Suprapubic skin (tissue), 4 donors: ENCODE results near the gene SHISA8. TPM values are rescaled to one million over a fixed set of nuclear protein-coding genes. Genes with fewer than 3 reads are reported as not detected.

Experiments used
- DNase-seq, 2 donors: peaks; one replicate each; pipeline ENCODE4 v3.0.0-alpha.2; 2019; ENCODE audit warnings: low spot score in 2 of 2
- H3K27ac ChIP-seq: fragments of 200-600 bp; sonication (generic); one replicate; pipeline ENCODE4 v1.5.1; 2019
- H3K27me3 ChIP-seq: fragments of 200-600 bp; sonication (generic); one replicate; pipeline ENCODE4 v1.5.1; 2019
- H3K36me3 ChIP-seq: fragments of 200-600 bp; sonication (generic); one replicate; pipeline ENCODE4 v1.5.1; 2019
- H3K4me1 ChIP-seq: fragments of 200-600 bp; sonication (generic); one replicate; pipeline ENCODE4 v1.5.1; 2019
- H3K4me3 ChIP-seq: fragments of 200-600 bp; sonication (generic); one replicate; pipeline ENCODE4 v1.5.1; 2019; ENCODE audit warnings: mild to moderate bottlenecking
- H3K9me3 ChIP-seq: fragments of 200-600 bp; sonication (generic); one replicate; pipeline ENCODE4 v1.5.1; 2019
- CTCF ChIP-seq, 2 donors: fragments of 200-600 bp in 1 of 2; fragments of 450-650 bp in 1 of 2; sonication (generic) in 1 of 2; IDR thresholded peaks; one replicate each; pipeline ENCODE4 v1.5.1; 2016 to 2019; ENCODE audit warnings: antibody characterized with exemption in 2 of 2, mild to moderate bottlenecking in 1 of 2, moderate library complexity in 1 of 2
- EP300 ChIP-seq: sonication (generic); formaldehyde crosslinking; IDR thresholded peaks from one replicate; pipeline ENCODE4 v1.6.1; 2017; ENCODE audit warnings: antibody characterized with exemption
- POLR2A ChIP-seq, 2 donors: fragments of 450-650 bp; IDR thresholded peaks; one replicate each; pipeline ENCODE4 v1.6.1; 2017; ENCODE audit warnings: antibody characterized with exemption in 2 of 2, mild to moderate bottlenecking in 2 of 2, moderate library complexity in 2 of 2
- POLR2AphosphoS5 ChIP-seq, 3 donors: sonication (generic); formaldehyde crosslinking; IDR thresholded peaks; one replicate each; pipeline ENCODE4 v1.6.1; 2017; ENCODE audit warnings: antibody characterized with exemption in 3 of 3
- WGBS: methylation state at CpG from one replicate; pipeline ENCODE4 v1.1.5; 2018; 5-methylcytosine and 5-hydroxymethylcytosine counted together
- total RNA-seq, 4 donors: library from RNA; depleted of rRNA; stranded (reverse); fragments of >200 nt; gene quantifications; one replicate each; pipeline ENCODE4 v1.1.0, GENCODE V29; 2016

Gene SHISA8
- total RNA-seq, 4 donors from 2014 or later: not detected

- no peaks in the 10 kb centered on the region for H3K9me3 ChIP-seq
- peak overlapping the region; percentile 52 for H3K4me3 ChIP-seq
- no peak for TF ChIP-seq POLR2A (IDR thresholded peaks at IDR 0.05)
- no peak for TF ChIP-seq EP300
- TF ChIP-seq POLR2AphosphoS5 (IDR thresholded peaks at IDR 0.05): no peak
- TF ChIP-seq CTCF (IDR thresholded peaks at IDR 0.05): no peak
- DNase-seq: no peak
- peaks cover 34% of the 10 kb centered on the region for H3K27me3 ChIP-seq
- peaks cover 31% of the 10 kb centered on the region for H3K4me1 ChIP-seq
- 3% methylated on average over 31 of the region's 62 CpGs for WGBS
- H3K36me3 ChIP-seq: no peaks in the 10 kb centered on the region
- H3K27ac ChIP-seq: no peak overlapping the region
Observed at GRCh38 chr22:41919357-41920224, 4.7 kb upstream of the SHISA8 start.

- no peak overlapping the region for H3K27ac ChIP-seq
- 71% methylated on average over 13 of the region's 23 CpGs for WGBS
- no peaks in the 10 kb centered on the region for H3K9me3 ChIP-seq
- H3K27me3 ChIP-seq: peaks cover 49% of the 10 kb centered on the region
- H3K4me1 ChIP-seq: peaks cover 39% of the 10 kb centered on the region
- TF ChIP-seq EP300: no peak
- TF ChIP-seq CTCF (IDR thresholded peaks at IDR 0.05): no peak
- no peak for TF ChIP-seq POLR2AphosphoS5 (IDR thresholded peaks at IDR 0.05)
- no peak for TF ChIP-seq POLR2A (IDR thresholded peaks at IDR 0.05)
- H3K4me3 ChIP-seq: no peak overlapping the region
- H3K36me3 ChIP-seq: no peaks in the 10 kb centered on the region
- DNase-seq: no peak
Observed at GRCh38 chr22:41917903-41918791, 3.3 kb upstream of the SHISA8 start.

- WGBS: 49% methylated on average over 6 of the region's 11 CpGs
- no peak for TF ChIP-seq POLR2AphosphoS5 (IDR thresholded peaks at IDR 0.05)
- no peak for TF ChIP-seq CTCF (IDR thresholded peaks at IDR 0.05)
- TF ChIP-seq EP300: no peak
- TF ChIP-seq POLR2A (IDR thresholded peaks at IDR 0.05): no peak
- DNase-seq: no peak
- Histone ChIP-seq H3K9me3 (no peaks in the 10 kb centered on the region), H3K27me3 (peaks cover 56% of the 10 kb centered on the region), H3K4me1 (peaks cover 39% of the 10 kb centered on the region), H3K36me3 (no peaks in the 10 kb centered on the region), H3K27ac (no peak overlapping the region), H3K4me3 (no peak overlapping the region)
Observed at GRCh38 chr22:41917375-41917902, 2.6 kb upstream of the SHISA8 start.

GRCh38 chr22:41916745-41917358, 2.0 kb upstream of the SHISA8 start:
- TF ChIP-seq POLR2AphosphoS5 (IDR thresholded peaks at IDR 0.05) (no peak), CTCF (IDR thresholded peaks at IDR 0.05) (no peak), EP300 (no peak), POLR2A (IDR thresholded peaks at IDR 0.05) (no peak)

More at GRCh38 chr22:41916745-41917358, 2.0 kb upstream of the SHISA8 start:
- WGBS: 51% methylated on average over 10 of the region's 10 CpGs
- no peak overlapping the region for H3K27ac ChIP-seq
- DNase-seq: no peak
- no peak overlapping the region for H3K4me3 ChIP-seq
- H3K4me1 ChIP-seq: peaks cover 39% of the 10 kb centered on the region
- H3K9me3 ChIP-seq: no peaks in the 10 kb centered on the region
- no peaks in the 10 kb centered on the region for H3K36me3 ChIP-seq
- H3K27me3 ChIP-seq: peaks cover 62% of the 10 kb centered on the region
